HG03571 (cell line): Measurements from ENCODE around the gene TRPM2.

Experiments
- ATAC-seq: cut with Tn5 transposase; IDR thresholded peaks from one replicate; pipeline ENCODE4 v1.9.1; 2021; ENCODE audit not compliant: unreplicated experiment

Gene TRPM2

GRCh38 chr21:44353191-44353970 lies at the start of gene TRPM2:
TRPM2 (plus strand) TSS chr21:44353621; CDS start chr21:44353701, 80 bp downstream.
- peak; percentile 60 for ATAC-seq

DNA sequence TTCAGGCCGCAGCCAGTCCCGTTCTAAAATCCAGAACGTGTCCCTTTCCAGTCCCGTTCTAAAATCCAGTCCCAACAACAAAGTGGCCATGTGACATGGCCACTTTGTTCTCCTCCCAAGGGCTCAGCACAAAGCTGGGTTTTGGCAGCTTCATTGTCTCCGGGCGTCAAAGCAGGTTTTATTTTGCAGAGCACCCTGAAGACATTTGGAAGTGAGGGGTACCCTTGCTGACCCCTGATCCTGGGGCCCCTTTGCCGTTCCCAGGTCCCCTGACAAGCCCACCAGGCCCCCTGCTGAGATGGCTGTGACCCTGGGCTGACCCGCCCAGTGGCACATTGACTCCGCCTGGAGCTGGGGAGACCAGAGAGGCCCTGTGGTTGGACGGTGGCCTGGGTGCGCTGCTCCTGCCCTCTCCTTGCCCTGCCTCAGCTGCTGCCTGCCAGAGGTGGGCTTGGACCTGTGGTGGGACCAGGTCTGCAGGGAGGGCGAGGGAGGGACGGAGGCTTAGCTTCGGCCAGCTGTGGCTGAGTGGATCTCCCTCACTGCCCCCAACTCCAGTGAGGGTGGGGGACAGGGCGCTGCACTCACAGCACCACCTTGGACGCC lies 49.3 kb upstream of the TRPM2 start:
- no peak for ATAC-seq

DNA sequence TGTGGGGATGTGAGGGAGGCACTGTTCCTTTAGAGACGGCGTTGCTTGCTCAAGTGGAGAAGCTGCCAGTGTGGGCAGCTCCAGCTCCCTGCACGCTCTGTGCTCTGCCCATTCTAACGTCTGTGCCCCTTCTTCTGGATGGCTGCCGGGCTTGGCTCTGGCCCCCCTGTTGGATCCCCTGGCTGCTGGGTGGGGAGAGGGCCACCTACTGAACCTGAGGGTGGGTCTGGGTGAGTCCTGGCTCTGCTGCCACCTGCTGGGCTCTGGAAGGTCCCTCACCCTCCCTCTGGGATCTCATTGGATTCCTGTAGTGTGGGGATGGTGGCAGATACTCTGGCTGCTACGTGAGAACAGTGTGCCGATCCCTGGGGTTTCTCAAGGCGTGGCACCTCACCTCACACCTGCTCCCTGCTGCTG lies 48.5 kb upstream of the TRPM2 start:
- ATAC-seq, result no peak

- no peak for ATAC-seq
Measured at GRCh38 chr21:44305691-44306090, 47.7 kb upstream of the TRPM2 start.

- ATAC-seq, result no peak
Measured at GRCh38 chr21:44306936-44307704, 46.3 kb upstream of the TRPM2 start.

DNA sequence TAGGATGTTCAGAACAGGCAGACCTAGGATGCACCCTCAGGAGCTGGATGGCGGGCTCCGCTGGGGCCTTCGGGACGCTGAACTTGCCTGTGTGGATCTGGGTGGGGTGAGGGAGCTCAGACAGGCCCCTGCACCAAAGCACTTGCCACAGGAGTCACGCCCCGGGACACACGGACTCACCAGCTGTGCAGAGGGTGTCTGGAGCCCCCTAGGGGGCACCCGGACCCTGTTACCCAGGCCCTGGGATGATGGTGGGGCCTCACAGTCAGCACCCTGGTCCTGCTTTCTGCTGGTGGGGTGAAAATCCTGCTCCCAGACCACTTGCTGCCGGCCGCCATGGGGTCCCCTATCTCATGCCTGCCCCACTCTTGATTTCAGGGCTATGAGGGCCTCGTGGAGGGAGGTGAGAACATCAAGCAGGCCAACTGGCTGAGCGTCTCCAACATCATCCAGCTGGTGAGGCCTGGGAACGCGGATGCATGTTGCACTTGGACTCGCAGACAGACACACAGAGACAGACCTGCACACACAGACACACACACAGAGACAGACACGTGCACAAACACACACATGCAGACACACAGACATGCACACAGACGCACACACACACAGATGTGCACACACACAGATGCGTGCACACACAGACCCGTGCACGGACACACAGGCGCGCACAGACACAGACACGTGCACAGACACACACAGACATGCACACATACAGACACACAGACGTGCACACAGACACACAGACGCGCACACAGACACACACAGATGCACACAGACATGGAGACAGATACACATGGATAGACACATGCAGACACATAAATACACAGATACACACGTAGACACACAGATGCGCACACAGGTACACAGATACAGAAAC lies 42.6 kb upstream of the TRPM2 start:
- ATAC-seq, result no peak

- no peak for ATAC-seq
Measured at GRCh38 chr21:44312089-44312488, 41.3 kb upstream of the TRPM2 start.

GRCh38 chr21:44312716-44313115 lies 40.7 kb upstream of the TRPM2 start:
- no peak for ATAC-seq

- no peak for ATAC-seq
Measured at GRCh38 chr21:44313451-44313850, 40.0 kb upstream of the TRPM2 start.

DNA sequence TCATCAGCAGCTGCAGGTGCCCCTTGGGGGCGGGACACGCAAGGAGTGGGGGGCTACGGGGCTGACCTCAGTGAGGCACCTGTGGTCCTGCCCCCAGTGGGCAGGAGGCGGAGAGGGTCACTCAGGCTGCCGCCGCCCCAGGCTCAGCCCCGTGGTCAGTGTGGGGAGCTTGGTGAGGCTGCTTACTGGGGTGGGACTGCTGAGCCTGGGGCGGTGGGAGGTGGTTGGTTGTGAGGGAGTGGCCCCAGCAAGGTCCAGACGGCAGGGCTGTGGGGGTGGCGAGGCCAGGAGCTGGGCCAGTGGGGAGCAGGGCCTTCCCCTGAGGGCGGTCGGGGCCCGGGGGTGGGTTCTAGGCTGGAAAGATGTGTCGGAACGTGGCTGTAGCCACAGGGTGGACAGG lies 39.3 kb upstream of the TRPM2 start:
- no peak for ATAC-seq

DNA sequence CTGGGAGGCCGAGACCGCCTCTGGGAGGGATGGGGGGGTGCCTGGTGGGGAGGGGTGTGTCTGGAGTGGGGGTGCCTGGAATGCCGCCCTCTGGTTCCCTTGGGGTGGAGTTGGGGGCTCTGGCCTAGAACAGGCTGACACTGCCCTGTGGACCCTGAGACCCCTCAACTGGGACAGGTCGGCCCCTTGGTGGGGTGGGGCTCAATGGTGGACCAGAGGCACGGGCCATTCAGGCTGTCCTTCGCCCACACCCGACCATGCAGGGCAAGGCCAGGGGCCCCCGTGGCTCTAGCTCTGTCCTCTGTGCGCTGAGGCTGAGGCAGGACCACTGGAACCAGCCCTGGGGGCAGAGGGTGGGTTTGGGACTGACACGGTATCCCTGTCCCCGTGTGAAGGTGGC lies 38.9 kb upstream of the TRPM2 start:
- no peak for ATAC-seq

- ATAC-seq, result no peak
Measured at GRCh38 chr21:44315691-44316203, 37.7 kb upstream of the TRPM2 start.

DNA sequence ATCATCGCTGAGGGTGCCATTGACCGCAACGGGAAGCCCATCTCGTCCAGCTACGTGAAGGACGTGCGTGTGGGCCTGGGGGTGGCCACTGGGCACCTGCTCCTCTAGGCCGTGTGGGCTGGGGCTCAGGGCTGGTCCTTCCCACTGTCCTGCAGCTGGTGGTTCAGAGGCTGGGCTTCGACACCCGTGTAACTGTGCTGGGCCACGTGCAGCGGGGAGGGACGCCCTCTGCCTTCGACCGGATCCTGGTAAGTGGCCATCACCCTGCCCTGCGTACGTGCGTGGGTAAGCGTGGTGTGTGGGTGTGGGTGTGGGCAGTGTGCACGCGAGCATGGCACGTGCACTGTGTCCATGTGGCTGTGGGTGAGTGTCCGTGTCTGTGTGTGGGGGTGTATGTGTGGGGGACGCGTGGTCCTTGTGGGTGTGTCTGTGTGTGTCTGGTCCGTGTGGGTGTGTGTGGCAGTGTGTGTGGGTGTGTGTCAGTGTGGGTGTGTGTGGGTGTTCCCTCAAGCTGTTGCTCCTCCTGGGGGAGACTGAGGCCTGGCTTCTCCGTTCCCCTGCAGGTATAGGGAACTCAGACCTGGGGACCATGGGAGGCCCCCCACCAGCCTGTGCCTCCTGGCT lies 37.0 kb upstream of the TRPM2 start:
- no peak for ATAC-seq

GRCh38 chr21:44317241-44317782 lies 36.1 kb upstream of the TRPM2 start:
- ATAC-seq, result no peak

DNA sequence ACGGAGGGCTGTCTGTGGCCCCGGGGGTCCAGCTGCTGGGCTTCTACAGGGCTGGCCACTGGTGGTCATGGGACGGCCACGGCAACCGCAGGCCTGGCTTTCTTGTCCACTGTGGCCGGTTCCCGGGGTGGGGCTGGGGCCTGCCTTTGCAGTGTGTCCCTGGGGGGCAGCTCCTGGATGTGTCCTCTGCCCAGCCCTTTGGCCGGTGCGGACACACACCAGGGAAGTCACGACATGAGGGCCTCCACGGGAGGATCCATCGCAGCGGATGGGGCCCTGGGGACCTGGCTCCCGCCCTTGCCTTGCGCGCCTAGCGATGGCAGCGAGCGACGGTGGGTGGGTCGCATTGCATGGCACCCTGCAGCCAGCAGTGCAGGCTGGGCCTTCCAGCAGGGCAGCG lies 35.5 kb upstream of the TRPM2 start:
- ATAC-seq, result no peak

GRCh38 chr21:44318489-44319285 lies 34.7 kb upstream of the TRPM2 start:
- no peak for ATAC-seq

- ATAC-seq, result no peak
Measured at GRCh38 chr21:44319407-44320065, 33.9 kb upstream of the TRPM2 start.

- ATAC-seq, result no peak
Measured at GRCh38 chr21:44320847-44321246, 32.6 kb upstream of the TRPM2 start.
